ENCODE data around the gene CTSE. TPM values are rescaled to one million over a fixed set of nuclear protein-coding genes. Genes with fewer than 3 reads are reported as not detected.

Gene CTSE
- total RNA-seq (2022) (425 and 457 TPM in 2 replicates), Bru-seq, nascent RNA (percentile 97 among the genes with signal in this experiment), BruChase-seq, experiment 1, labeled RNA remaining after a 6-hour chase (percentile 98 among the genes with signal in this experiment), BruChase-seq, experiment 2, labeled RNA remaining after a 2-hour chase (percentile 95 among the genes with signal in this experiment)
- long read RNA-seq, transcript CTSE-202 (8 exons, 2,071 nt), result minor isoform, 309 of 1,030 reads
- long read RNA-seq, transcript CTSE-201 (9 exons, 2,228 nt), result major isoform, 560 of 1,030 reads
- long read RNA-seq, partial matches to known transcripts, result 39 of 1,030 reads
- long read RNA-seq, other reads (novel, unspliced or antisense), result 122 of 1,030 reads

DNA sequence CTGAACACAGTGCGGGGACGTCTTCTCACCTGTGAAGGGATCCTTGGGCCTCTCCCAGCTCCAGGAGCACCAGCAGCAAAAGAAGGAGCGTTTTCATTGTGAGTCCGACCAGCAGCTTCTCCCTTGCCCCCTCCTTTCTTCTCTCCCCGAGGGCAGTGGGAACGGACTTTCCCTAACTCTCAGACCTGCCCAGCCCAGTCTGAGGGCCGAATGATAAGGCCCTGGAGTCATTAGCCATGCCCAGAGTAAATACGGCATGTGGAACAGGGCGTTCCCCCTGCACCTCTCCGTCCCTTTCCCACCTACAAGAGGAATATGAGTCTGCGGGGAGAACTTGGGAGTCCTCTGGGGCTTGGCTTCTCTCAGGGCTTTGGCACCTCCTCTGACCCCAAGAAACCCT lies at the start of gene CTSE:
Gene CTSE, minus strand, starts transcription at position 201 of the 400 bp plus-strand sequence. Its CDS starts 104 bp downstream, at position 97.
- DNase-seq, result peak; percentile 65
- peaks cover 64% of the 10 kb centered on the region for H3K4me1 Mint-ChIP-seq (ENCODE audit: low read depth, unreplicated experiment)
- peaks cover 43% of the 10 kb centered on the region for H3K36me3 Mint-ChIP-seq (ENCODE audit: insufficient read depth, unreplicated experiment)
- BruUV-seq (replicated peaks), result no TSS peak
- no peaks in the 10 kb centered on the region for H3K27me3 Mint-ChIP-seq (ENCODE audit: unreplicated experiment)
- peaks cover 4% of the 10 kb centered on the region for H3K9me3 Mint-ChIP-seq (ENCODE audit: low read depth, unreplicated experiment)
- intact Hi-C loops (cut with micrococcal nuclease; ENCODE audit: unreplicated experiment), result loop anchor here (5.0 kb wide), 2 partner anchors 34 to 41 kb away; no protein-coding TSS in a partner anchor
- H3K27ac Mint-ChIP-seq (ENCODE audit: unreplicated experiment), result peak within 1 kb of the TSS; percentile 91
- peak within 1 kb of the TSS; percentile 68 for H3K4me3 Mint-ChIP-seq (ENCODE audit: low read depth, unreplicated experiment)
- CTCF ChIA-PET, result interaction anchor here (0.6 to 3.9 kb wide), 6 partner anchors 7 to 77 kb away, joined by 3 to 11 read pairs (median 4); no protein-coding TSS in a partner anchor
- no peak for TF ChIP-seq CTCF (IDR thresholded peaks at IDR 0.05; ENCODE audit: unreplicated experiment)

- TF ChIP-seq CTCF (IDR thresholded peaks at IDR 0.05; ENCODE audit: unreplicated experiment), result no peak
- no peaks in the 10 kb centered on the region for H3K9me3 Mint-ChIP-seq (ENCODE audit: low read depth, unreplicated experiment)
- DNase-seq, result no peak
- H3K27ac Mint-ChIP-seq (ENCODE audit: unreplicated experiment), result peak overlapping the region; percentile 55
- intact Hi-C loops (cut with micrococcal nuclease; ENCODE audit: unreplicated experiment), result no loop called here
- H3K36me3 Mint-ChIP-seq (ENCODE audit: insufficient read depth, unreplicated experiment), result peaks cover 95% of the 10 kb centered on the region
- CTCF ChIA-PET, result interaction anchor here (0.6 to 4.5 kb wide), 4 partner anchors 15 to 68 kb away, joined by 3 to 19 read pairs (median 4); no protein-coding TSS in a partner anchor
- BruUV-seq (replicated peaks), result no TSS peak
- no peaks in the 10 kb centered on the region for H3K27me3 Mint-ChIP-seq (ENCODE audit: unreplicated experiment)
- peaks cover 51% of the 10 kb centered on the region for H3K4me1 Mint-ChIP-seq (ENCODE audit: low read depth, unreplicated experiment)
- no peak overlapping the region for H3K4me3 Mint-ChIP-seq (ENCODE audit: low read depth, unreplicated experiment)
Observed at GRCh38 chr1:206070627-206071304, 47.1 kb upstream of the CTSE start.

DNA sequence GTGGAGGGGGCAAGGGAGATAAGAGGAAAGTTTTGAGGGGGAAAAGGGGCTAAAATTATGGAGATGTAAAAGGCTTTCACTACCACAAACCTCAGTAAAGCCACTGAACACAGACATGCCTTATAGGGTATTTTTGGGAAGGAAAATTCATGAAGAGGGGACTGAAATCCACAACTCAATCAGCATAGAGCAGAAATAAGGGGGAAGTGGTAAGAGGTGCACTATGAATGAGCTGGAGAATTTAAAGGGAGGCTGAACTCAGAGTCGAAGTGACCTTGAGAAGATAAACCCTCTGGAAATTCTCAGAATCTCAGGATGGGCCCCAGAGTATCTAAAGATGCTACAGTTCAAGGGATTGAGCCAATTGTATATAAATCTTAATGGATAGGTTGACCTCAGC lies 44.6 kb upstream of the CTSE start:
- no peak for TF ChIP-seq CTCF (IDR thresholded peaks at IDR 0.05; ENCODE audit: unreplicated experiment)
- DNase-seq, result no peak
- H3K36me3 Mint-ChIP-seq (ENCODE audit: insufficient read depth, unreplicated experiment), result peaks cover 95% of the 10 kb centered on the region
- BruUV-seq (replicated peaks), result no TSS peak
- peak overlapping the region; percentile 91 for H3K27ac Mint-ChIP-seq (ENCODE audit: unreplicated experiment)
- no peaks in the 10 kb centered on the region for H3K27me3 Mint-ChIP-seq (ENCODE audit: unreplicated experiment)
- H3K9me3 Mint-ChIP-seq (ENCODE audit: low read depth, unreplicated experiment), result no peaks in the 10 kb centered on the region
- CTCF ChIA-PET, result interaction anchor here (0.6 to 4.5 kb wide), 3 partner anchors 12 to 25 kb away, joined by 3 to 19 read pairs (median 6); no protein-coding TSS in a partner anchor
- H3K4me1 Mint-ChIP-seq (ENCODE audit: low read depth, unreplicated experiment), result peaks cover 56% of the 10 kb centered on the region
- intact Hi-C loops (cut with micrococcal nuclease; ENCODE audit: unreplicated experiment), result no loop called here
- peak overlapping the region; percentile 62 for H3K4me3 Mint-ChIP-seq (ENCODE audit: low read depth, unreplicated experiment)

DNA sequence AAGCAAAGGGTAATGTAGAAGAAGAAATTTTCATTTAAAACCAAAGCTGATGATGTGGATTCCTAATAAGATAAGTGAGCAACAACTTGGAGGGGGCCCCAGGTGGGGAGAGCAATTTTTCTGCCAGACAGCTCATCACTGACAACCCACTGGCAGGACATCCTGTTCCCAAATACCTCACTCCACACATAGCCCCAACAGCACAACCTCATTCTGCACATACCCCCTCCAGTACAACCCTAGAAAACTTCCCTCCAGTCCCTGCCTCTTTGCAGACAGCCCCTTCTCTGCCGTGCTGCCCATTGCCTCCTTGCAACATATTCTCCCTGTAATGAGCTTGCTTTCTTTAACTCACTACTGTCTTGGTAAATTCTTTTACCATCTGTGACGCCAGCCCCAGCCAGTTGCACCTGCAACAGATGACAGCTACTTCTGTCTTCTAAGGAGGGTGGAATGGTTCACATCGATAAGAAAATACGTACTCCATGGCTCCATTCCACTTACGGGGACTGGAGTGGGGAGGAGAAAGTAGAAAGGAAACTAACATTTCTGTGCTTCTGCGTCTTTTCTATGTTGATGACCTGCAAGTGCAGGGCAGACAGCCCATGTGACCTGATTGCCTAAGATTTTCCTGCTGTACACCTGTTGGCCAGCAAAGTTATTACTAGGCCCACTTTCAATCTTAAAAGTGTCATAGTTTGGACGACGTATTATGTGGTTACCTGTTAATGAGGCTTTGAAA lies 44.0 kb upstream of the CTSE start:
- intact Hi-C loops (cut with micrococcal nuclease; ENCODE audit: unreplicated experiment), result no loop called here
- H3K9me3 Mint-ChIP-seq (ENCODE audit: low read depth, unreplicated experiment), result no peaks in the 10 kb centered on the region
- CTCF ChIA-PET, result interaction anchor here (1.1 to 4.5 kb wide), 2 partner anchors 12 to 23 kb away, joined by 3 to 19 read pairs; no protein-coding TSS in a partner anchor
- no peak for DNase-seq
- peaks cover 63% of the 10 kb centered on the region for H3K4me1 Mint-ChIP-seq (ENCODE audit: low read depth, unreplicated experiment)
- H3K27ac Mint-ChIP-seq (ENCODE audit: unreplicated experiment), result peak overlapping the region; percentile 91
- peak overlapping the region; percentile 62 for H3K4me3 Mint-ChIP-seq (ENCODE audit: low read depth, unreplicated experiment)
- H3K27me3 Mint-ChIP-seq (ENCODE audit: unreplicated experiment), result no peaks in the 10 kb centered on the region
- H3K36me3 Mint-ChIP-seq (ENCODE audit: insufficient read depth, unreplicated experiment), result peaks cover 95% of the 10 kb centered on the region
- BruUV-seq (replicated peaks), result no TSS peak
- no peak for TF ChIP-seq CTCF (IDR thresholded peaks at IDR 0.05; ENCODE audit: unreplicated experiment)
